HG03196 (cell line): ENCODE results near the gene PIP4P1.
"Not testable (repeated sequence)": the region's sequence is repeated elsewhere in the genome, so short reads cannot be mapped to it uniquely, and the experiment has no call there.

Source experiments
- ATAC-seq: cut with Tn5 transposase; IDR thresholded peaks from one replicate; pipeline ENCODE4 v1.9.1; 2021; ENCODE audit not compliant: unreplicated experiment

PIP4P1 gene

GRCh38 chr14:20461225-20462141 is at the start of gene PIP4P1:
TSS of gene PIP4P1 (minus strand) at chr14:20461434. CDS start at chr14:20461325, 109 bp downstream.
- ATAC-seq: peak; percentile 94

GRCh38 chr14:20508367-20508766 is 47.1 kb upstream of the PIP4P1 start:
- no peak for ATAC-seq

- ATAC-seq: not testable (repeated sequence)
Observed at GRCh38 chr14:20507537-20507936, 46.3 kb upstream of the PIP4P1 start.

- ATAC-seq: not testable (repeated sequence)
Observed at GRCh38 chr14:20506752-20507151, 45.5 kb upstream of the PIP4P1 start.

GRCh38 chr14:20506276-20506675 is 45.0 kb upstream of the PIP4P1 start:
- not testable (repeated sequence) for ATAC-seq

- no peak for ATAC-seq
Observed at GRCh38 chr14:20503898-20504297, 42.7 kb upstream of the PIP4P1 start.

- ATAC-seq: no peak
Observed at GRCh38 chr14:20501346-20501745, 40.1 kb upstream of the PIP4P1 start.

GRCh38 chr14:20499881-20500280 is 38.6 kb upstream of the PIP4P1 start:
- no peak for ATAC-seq

- ATAC-seq: no peak
Observed at GRCh38 chr14:20499108-20499507, 37.9 kb upstream of the PIP4P1 start.

GRCh38 chr14:20498622-20499021 is 37.4 kb upstream of the PIP4P1 start:
- ATAC-seq: no peak

- ATAC-seq: no peak
Observed at GRCh38 chr14:20494935-20495766, 33.9 kb upstream of the PIP4P1 start.

- ATAC-seq: no peak
Observed at GRCh38 chr14:20493634-20494033, 32.4 kb upstream of the PIP4P1 start.

- no peak for ATAC-seq
Observed at GRCh38 chr14:20492486-20492885, 31.3 kb upstream of the PIP4P1 start.

GRCh38 chr14:20490563-20490962 is 29.3 kb upstream of the PIP4P1 start:
- ATAC-seq: no peak

GRCh38 chr14:20489093-20489994 is 28.1 kb upstream of the PIP4P1 start:
- peak; percentile 41 for ATAC-seq

- ATAC-seq: no peak
Observed at GRCh38 chr14:20487396-20487725, 26.1 kb upstream of the PIP4P1 start.

GRCh38 chr14:20486684-20487395 is 25.6 kb upstream of the PIP4P1 start:
- ATAC-seq: no peak

- no peak for ATAC-seq
Observed at GRCh38 chr14:20485900-20486299, 24.7 kb upstream of the PIP4P1 start.

GRCh38 chr14:20482382-20482781 is 21.1 kb upstream of the PIP4P1 start:
- no peak for ATAC-seq

- ATAC-seq: no peak
Observed at GRCh38 chr14:20478894-20479293, 17.7 kb upstream of the PIP4P1 start.
